NOMO-1 treated with dmso at 0.1 percent for 144 hours (cell line): ENCODE measurements around the gene TNFRSF4.
A peak's percentile ranks its signal among the peaks of the same experiment; 100 is the strongest.

Experiments used
- DNase-seq: peaks from one replicate; lab custom pipeline; 2025; ENCODE audit not compliant: unreplicated experiment; lab: John Stamatoyannopoulos, UW

Gene TNFRSF4

DNA sequence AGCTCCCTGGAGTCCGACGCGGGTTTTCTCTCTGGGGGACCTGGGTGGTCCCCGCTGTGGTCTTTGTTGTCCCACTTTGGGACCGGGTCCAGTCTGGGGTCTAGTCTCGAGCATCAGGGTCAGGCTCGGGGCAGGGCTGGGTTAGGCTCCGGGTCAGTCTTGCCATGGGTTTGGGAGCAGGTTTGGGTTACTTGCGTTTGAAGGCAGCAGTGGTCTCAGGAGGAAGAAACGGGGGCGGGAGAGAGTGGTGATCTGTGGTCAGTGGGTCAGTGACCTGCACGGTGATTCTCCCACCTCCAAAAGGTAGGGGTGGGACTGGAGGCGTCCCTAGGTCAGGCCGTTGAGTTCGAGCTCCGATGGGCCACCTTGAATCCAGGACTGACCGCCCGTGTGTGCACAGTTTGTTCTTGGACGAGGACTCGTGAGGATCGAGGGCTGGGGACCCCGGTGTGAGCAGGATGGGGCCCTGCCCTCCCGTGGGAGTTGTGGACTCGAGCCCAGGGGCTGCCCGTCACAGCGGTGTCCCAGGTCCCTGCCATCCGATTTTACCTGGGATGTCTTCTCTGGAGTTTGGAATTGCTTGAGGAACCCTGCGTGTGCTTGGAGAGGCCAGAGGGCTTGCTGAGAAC, 20.3 kb upstream of the TNFRSF4 start:
- DNase-seq = no peak

DNA sequence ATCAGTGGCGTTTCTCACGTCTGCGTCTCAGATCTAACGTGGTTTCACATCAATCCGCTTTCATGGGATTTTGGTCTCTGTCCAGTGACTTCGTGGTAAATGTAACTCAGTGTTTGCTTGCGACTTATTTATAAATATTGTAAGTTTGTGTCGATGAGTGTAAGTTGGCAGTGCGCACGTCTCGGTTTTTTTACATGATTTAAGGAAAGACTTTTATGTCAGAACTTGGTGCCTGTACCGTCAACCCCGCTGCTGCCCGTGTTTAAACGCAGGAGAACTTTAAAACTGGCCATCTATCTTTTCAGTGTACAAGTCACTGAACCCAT, 19.6 kb upstream of the TNFRSF4 start:
- DNase-seq = no peak

DNA sequence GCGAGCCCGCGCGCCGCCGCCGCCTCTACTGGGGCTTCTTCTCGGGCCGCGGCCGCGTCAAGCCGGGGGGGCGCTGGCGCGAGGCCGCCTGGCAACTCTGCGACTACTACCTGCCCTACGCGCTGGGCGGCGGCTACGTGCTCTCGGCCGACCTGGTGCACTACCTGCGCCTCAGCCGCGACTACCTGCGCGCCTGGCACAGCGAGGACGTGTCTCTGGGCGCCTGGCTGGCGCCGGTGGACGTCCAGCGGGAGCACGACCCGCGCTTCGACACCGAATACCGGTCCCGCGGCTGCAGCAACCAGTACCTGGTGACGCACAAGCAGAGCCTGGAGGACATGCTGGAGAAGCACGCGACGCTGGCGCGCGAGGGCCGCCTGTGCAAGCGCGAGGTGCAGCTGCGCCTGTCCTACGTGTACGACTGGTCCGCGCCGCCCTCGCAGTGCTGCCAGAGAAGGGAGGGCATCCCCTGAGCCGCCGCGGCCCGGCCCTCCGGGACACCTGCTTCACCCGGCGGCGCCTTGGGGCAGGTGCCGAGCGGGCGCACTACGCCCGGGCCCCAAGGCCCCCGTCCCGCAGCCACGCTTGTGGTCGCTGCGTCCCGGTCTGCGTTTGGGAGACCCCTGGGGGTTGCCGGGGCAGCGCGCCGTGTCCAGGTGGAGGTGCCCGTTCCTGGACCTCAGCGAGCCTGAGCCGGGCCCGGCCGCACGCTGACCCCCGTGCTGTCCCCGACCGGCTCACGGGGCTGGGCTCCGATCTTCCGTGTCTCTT, 19.0 kb upstream of the TNFRSF4 start:
- no peak for DNase-seq

DNA sequence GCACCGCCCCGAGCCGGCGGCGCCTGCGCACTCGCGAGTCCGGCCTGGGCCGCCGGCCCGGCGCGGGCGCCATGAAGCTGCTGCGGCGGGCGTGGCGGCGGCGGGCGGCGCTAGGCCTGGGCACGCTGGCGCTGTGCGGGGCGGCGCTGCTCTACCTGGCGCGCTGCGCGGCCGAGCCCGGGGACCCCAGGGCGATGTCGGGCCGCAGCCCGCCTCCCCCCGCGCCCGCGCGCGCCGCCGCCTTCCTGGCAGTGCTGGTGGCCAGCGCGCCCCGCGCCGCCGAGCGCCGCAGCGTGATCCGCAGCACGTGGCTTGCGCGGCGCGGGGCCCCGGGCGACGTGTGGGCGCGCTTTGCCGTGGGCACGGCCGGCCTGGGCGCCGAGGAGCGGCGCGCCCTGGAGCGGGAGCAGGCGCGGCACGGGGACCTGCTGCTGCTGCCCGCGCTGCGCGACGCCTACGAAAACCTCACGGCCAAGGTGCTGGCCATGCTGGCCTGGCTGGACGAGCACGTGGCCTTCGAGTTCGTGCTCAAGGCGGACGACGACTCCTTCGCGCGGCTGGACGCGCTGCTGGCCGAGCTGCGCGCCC, 18.3 kb upstream of the TNFRSF4 start, which contains the start of gene B3GALT6:
Gene B3GALT6 (plus strand): TSS at position 30 of the 588 bp plus-strand sequence. CDS start 42 bp downstream, at position 72.
- no peak for DNase-seq

DNA sequence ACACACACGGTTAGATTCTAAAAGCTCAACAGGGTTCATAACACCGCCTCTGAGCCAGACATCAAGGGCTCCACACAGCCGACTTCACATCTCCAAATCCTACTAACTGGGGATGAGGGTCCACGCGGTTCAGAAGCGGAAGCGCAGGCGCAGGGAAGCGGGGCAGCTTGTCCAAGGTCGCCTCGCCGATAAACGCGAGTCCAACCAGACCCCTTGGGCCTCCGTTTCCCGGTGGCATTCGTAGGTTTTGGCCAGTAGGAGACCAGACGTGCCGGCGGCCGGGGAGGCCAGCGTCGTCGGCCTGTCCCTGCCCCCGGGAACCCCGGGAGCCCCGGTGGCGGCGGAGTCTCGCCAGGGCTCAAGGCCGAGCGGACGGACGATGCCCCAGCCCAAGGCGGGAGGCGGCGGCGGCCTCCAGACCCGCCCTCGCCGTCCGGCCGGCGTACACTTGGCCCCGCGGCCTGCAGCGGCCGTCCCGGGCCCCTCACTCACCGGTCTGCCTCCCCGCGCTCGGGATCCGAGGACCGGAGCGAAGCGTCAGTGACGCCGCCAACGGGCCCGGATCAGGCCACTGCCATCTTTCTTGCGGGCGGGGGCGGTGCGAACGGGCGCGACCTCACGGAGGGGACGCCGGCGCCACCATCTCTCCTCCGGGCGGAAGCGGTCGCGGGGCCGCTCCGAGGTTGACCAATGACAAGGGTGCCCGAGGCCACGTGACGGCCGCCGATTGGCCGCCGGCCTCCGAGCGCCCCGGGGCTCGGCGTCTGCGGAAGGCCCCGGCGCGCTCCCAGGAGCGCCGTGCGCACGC, 17.7 kb upstream of the TNFRSF4 start, which contains the start of gene SDF4:
Gene SDF4 (minus strand): TSS at position 602 of the 808 bp plus-strand sequence. CDS start 3,229 bp downstream, outside the sequence.
- peak; percentile 91 for DNase-seq

DNA sequence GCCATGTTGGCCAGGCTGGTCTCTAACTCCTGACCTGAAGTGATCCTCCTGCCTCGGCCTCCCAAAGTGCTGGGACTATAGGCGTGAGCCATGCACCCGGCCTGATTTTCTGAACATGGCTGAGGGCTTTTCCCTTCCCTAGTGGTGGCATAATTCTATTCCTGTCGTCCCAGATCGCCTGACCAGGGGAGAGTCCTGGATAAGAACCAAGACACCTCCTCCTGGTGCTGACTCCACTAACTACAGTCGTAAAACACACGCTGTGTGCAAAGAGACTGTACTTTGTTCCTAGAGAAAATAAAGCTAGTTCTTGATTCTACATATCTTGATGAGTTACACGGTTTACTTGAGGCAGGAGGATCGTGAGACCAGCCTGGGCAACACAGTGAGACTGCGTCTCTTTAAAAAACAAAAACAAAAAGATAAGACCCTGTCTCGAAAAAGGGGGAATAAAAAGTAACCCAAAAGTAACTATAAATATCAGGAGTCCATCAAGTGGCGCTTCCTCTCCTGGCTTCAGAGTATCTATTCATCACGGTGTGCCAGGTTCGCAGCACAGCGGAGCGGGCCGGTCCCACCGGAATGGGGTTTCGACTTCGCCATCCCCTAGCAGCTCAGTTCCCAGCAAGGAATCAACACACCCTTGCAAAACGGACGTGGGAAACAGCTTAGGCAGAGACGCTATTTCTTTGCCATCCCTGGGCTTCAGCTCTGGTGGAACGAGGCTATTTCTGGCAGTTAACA, 16.9 kb upstream of the TNFRSF4 start:
- DNase-seq = no peak

DNA sequence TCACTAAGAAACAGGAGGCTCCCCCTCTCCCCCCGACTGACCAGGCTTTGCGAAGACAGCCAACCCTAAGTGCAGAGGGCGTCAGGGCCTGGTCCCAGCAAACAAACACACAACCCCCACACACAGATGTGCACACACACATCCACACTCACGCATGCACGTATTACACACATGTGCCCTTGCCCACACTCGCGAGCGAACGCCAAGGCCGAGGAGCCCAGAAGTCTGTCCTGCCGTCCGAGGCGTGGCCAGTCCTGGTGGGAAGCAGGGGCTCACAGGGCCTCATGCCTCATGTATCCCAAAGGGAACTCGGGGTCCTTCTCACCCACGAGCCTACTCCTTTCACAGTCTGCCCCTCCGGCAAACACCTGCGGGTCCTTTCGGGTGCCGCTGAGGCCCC, 15.8 kb upstream of the TNFRSF4 start:
- DNase-seq = no peak

DNA sequence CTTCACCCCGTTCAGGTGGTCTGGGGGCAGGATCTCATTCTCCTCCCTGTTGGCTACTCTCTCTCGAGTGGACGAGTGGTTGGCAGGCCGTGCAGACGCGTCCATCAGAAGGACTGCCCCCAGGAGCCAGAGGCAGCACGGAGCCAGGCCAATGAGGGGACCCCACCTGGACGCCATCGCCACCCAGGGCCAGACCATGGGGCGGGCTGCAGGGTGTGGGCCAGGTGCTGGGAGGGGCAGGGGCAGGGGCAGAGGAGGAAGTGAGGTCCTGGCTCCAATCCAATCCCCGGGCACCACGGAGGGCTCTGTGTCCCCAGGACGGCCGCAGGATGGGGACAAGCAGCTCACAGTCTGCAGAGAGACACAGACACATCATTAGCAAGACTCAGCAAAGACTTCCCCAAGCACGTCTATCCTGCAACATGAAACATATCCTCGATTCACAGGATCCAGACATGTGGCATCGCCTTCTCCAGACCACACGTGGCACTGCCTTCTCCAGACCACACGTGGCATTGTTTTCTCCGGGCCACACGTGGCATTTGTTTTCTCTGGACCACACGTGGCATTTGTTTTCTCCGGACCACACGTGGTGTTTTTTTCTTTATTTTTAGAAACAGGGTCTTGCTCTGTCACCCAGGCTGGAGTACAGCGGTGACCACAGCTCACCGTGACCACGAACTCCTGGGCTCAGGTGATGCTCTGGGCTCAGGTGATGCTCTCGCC, 14.8 kb upstream of the TNFRSF4 start:
- DNase-seq = no peak

DNA sequence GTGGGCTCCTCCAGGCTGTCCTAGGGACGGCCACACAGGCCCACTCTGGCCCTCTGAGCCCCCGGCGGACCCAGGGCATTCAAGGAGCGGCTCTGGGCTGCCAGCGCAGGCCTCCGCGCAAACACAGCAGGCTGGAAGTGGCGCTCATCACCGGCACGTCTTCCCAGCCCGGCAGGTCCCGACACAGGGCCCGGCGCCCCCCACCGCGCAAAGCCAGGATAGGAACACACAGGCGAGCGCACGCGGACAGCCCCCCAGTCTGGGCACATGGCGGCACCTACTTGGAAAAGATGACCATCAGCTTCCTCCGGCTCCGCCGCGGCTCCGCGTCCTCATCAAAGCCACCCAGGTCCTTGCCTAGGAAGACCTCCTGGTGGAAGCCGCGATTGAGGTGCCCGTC, 14.2 kb upstream of the TNFRSF4 start:
- no peak for DNase-seq

DNA sequence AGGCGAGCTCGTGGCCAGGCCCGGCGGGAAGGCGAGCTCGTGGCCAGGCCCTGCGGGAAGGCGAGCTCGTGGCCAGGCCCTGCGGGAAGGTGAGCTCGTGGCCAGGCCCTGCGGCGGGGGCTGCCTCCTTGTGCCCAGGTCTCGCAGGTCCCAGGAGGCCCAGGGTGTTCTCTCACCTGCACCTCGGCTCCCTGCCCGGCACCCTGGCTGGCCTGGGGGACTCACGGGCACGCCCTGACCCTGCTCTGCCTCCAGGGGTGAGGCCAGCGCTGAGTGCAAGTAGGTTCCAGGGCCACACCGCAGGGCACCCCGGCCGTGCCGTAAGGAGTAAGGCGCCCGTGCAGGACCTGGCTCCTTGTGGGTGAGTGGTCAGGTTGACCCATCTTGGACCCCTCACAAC, 13.4 kb upstream of the TNFRSF4 start:
- DNase-seq = no peak

DNA sequence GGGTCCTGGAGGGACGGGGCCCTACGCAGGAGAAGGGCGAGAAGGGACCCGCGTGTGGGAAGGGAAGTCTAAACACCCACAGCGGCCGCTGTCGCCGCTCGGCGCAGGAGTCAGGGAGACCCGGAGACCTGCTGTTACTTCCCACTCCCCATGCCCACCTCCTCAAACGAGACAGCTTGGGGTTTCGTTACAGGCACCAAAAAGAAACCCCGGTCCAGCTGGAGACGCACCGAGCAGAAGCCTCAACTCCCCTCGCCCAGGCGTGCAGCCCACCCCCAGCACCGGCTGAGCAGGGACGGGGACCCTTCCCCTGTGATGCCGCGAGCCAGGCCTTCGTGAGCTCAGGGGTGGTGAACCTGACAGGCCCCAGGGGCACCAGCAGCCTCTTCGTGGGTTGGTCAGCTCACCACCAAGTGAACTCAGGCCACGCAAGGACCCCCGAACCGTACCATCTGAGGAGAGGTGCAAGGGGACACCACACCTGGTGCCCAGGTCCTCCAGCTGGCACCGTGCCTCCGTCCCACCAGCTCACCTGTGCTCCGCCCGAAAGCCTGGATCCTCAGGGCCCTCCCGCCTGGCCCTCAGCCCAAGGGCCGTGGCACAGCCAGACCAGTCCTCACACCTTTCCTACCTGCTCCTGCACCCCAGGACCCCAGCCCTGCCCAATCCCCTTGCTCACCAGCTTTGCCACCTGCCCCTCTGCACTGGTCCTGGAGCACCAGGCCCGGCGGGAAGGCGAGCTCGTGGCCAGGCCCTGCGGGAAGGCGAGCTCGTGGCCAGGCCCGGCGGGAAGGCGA, 12.8 kb upstream of the TNFRSF4 start:
- DNase-seq = no peak

DNA sequence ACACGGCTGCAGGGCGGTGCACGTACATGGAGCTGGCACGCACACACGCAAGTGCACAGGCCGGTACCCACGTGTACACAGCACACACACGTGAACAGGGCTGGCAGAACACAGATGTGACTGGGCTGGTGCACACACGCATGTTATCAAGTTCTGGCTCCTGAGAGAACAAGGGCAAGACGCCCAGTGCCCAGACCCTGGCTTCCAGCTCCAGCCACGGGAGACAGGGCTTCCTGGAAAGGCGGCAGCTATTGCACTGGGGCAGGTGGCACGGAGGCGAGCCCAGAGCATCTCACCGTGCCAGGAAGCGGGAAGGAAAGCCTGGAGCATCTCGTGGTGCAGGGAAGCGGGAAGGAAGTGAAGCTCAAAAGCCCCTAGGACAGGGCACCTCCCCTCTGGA, 12.0 kb upstream of the TNFRSF4 start:
- DNase-seq = no peak

DNA sequence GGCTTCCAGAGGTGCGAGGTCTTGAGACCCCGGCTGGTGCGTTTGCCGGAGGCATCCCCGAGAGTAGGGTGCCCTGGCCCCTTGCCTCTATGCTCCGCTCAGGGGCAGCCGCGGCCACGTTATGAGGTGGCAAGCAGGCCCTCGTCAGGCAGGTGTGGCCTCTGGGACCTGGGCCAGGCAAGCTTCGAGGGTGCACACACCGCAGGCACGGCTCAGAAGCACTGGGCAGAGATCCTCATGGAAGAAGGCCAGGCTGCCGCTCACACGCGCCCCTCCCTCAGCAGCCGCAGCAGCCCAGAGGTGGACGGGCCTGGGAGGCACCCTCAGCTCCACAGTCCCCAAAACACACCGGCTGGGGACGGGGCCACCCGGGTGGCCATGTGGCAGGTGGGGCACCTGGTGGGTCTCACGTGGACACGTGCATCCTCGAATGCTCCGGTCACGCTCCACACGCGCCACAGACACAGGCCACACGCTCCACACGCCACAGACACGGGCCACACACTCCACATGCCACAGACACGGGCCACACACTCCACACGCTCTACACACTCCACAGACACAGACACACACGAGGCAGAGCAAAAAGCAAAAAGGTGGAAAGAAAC, 11.4 kb upstream of the TNFRSF4 start:
- no peak for DNase-seq

DNA sequence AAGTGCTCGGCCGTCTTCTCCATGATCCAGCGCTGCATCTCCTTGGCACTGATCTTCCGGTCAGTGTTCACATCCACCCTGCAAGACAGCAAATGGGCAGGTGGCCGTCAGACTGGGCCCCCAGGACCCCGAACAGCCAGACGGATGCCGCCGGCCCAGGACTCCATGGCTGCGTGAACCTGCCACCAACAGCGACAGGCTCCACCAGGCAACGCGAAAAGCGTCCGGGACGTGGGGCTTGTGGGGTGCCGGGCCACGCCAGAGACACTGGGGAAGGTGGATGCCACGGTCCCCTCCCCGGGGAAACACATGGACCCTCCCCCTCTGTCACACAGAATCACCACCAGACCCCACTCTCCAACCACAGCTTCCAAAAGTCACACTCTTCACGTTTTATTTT, 9.9 kb upstream of the TNFRSF4 start:
- no peak for DNase-seq

DNA sequence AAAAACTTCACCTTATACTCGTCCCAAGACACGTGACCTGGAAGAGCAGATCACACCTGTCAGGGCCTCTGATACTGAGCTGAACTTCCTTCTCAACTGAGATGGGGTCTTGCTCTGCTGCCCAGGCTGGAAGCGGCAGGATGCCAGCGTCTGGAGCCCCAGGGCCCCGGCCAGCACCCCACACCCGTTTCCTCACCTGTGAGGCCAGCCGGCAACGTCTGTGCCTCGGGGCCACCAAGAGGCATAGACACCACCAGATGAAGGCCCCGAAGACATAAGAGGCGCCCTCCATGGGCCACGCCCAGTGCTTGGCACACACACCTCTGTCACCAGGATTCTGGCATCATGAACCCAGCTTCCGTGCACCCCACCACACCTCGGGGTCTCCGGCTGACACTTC, 9.4 kb upstream of the TNFRSF4 start:
- DNase-seq = no peak

DNA sequence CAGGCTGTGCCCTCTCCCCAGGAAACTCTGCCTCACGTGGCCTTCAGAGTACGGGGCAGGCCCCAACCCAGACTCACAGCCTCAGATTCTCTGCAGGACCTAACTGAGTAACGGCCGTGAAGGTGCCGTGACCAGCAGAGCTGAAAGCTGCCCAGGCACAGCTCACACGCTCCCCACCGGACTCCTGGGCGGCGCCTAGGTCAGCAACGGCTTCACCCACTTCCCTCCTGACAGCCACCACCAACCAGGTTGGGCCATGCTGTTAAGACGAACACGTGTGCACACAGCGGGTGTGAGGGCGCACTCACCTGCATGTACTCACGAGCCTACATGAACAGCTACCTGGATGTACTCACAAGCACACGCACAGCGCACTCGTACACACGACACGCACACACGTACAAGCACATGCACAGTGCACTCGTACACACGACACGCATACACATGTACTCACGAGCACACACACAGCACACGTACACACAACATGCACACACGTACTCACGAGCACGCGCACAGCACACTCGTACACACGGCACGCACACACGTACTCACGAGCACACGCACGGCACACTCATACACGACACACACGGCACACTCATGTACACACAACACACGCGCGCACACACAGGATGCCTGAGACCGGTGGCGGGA, 8.7 kb upstream of the TNFRSF4 start:
- no peak for DNase-seq

DNA sequence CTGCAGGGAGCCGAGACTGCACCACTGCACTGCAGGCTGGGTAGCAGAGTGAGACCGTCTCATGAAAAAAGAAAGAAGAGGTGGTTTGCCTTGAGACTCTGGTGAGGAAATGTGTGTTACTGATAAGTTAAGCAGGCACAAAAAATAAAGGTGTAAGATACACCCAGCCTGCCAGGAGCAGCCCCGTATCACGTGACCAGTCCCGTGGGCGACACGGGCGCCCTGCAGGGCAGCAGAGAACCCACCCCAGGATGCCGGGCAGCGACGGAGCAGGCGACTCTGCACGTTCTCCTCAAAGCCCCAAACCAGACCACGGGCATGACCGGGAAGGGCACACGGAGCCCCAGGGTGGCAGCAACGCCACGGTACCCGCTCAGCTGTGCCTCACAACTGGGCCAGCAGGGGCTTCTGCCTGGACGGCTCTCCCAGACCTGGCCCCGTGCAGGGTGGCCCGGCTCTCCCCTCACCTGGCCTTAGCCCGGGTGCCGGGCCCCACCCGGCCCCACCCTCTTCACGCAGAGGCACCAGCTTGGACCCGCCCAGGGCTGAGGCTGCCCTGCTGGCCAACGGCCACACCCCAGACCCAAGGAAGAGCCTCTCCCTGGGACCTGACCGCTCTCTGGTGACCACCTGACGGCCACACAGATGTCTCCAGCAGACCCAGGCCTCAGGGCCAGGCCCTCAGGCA, 8.1 kb upstream of the TNFRSF4 start:
- no peak for DNase-seq

DNA sequence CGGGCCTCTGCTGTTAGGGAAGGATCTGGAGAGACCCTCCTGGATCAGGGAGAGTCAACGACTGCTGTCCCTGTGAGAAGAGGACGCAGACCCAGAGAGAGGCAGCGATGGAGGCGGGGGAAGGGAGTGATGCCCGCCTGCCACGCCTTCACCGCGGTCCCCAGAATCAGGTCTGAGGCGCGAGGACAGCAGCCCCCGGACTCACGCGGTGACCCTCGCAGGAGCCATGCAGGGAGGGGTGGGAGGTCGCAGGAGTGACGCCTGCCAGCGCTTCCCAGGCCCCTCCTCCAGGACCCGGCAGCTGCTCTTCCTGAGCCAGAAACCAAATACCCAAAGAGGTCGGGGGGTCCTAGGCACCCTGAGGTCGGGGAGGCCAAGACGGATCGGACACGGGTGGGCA, 6.2 kb upstream of the TNFRSF4 start:
- no peak for DNase-seq
